ENCODE data around the gene COX7A1. TPM values are rescaled to one million over a fixed set of nuclear protein-coding genes. Genes with fewer than 3 reads are reported as not detected.

Gene COX7A1
- total RNA-seq, 4 donors from 2014 or later = 1.8 to 19.8 (median 6.6) TPM

GRCh38 chr19:36149673-36150406 lies 2.4 kb downstream of the COX7A1 start:
- DNase-seq = no peak
- TF ChIP-seq CTCF (IDR thresholded peaks at IDR 0.05) (no peak), POLR2A (IDR thresholded peaks at IDR 0.05) (no peak)
- Histone ChIP-seq H3K9me3 (no peaks in the 10 kb centered on the region), H3K4me3 (no peak overlapping the region), H3K27me3 (no peaks in the 10 kb centered on the region), H3K4me1 (peaks cover 0 to 4% (median 0%) of the 10 kb centered on the region in 4 donors), H3K36me3 (peaks cover 0 to 71% (median 2%) of the 10 kb centered on the region in 3 donors), H3K27ac (no peak overlapping the region)

GRCh38 chr19:36144624-36145023 lies 7.6 kb downstream of the COX7A1 start:
- Histone ChIP-seq H3K4me3 (no peak overlapping the region), H3K36me3 (peaks cover 0 to 80% (median 2%) of the 10 kb centered on the region in 3 donors), H3K9me3 (no peaks in the 10 kb centered on the region), H3K27me3 (no peaks in the 10 kb centered on the region), H3K4me1 (peaks cover 0 to 12% (median 3%) of the 10 kb centered on the region in 4 donors), H3K27ac (no peak overlapping the region)
- DNase-seq = no peak
- TF ChIP-seq POLR2A (IDR thresholded peaks at IDR 0.05) (no peak), CTCF (IDR thresholded peaks at IDR 0.05) (no peak)

GRCh38 chr19:36142496-36142895 lies 9.8 kb downstream of the COX7A1 start:
- Histone ChIP-seq H3K4me3 (no peak overlapping the region), H3K4me1 (peaks cover 0 to 12% (median 5%) of the 10 kb centered on the region in 4 donors), H3K27ac (no peak overlapping the region), H3K27me3 (no peaks in the 10 kb centered on the region), H3K9me3 (no peaks in the 10 kb centered on the region), H3K36me3 (peaks cover 0 to 59% (median 2%) of the 10 kb centered on the region in 3 donors)
- TF ChIP-seq POLR2A (IDR thresholded peaks at IDR 0.05) (no peak), CTCF (IDR thresholded peaks at IDR 0.05) (no peak)
- DNase-seq = no peak

- H3K27me3 ChIP-seq = no peaks in the 10 kb centered on the region
- H3K4me1 ChIP-seq = peaks cover 0 to 17% (median 5%) of the 10 kb centered on the region in 4 donors
- DNase-seq = no peak
- peaks cover 0 to 54% (median 2%) of the 10 kb centered on the region in 3 donors for H3K36me3 ChIP-seq
- peak overlapping the region in 1 of 4 donors; percentile 7 for H3K27ac ChIP-seq
- H3K9me3 ChIP-seq = no peaks in the 10 kb centered on the region
- peak overlapping the region in 1 of 4 donors; percentile 86 for H3K4me3 ChIP-seq
- TF ChIP-seq POLR2A (IDR thresholded peaks at IDR 0.05) (no peak), CTCF (IDR thresholded peaks at IDR 0.05) (no peak)
Observed at GRCh38 chr19:36142046-36142445, 10.2 kb downstream of the COX7A1 start.

GRCh38 chr19:36141039-36141927 lies 11.0 kb downstream of the COX7A1 start:
- Histone ChIP-seq H3K27ac (peak overlapping the region; percentile 93 to 99 (median 97)), H3K36me3 (peaks cover 0 to 47% (median 2%) of the 10 kb centered on the region in 3 donors), H3K4me1 (peaks cover 0 to 18% (median 5%) of the 10 kb centered on the region in 4 donors), H3K9me3 (no peaks in the 10 kb centered on the region), H3K4me3 (peak overlapping the region; percentile 69 to 86 (median 82)), H3K27me3 (no peaks in the 10 kb centered on the region)
- TF ChIP-seq POLR2A (IDR thresholded peaks at IDR 0.05) = peak; percentile 35 to 75
- no peak for TF ChIP-seq CTCF (IDR thresholded peaks at IDR 0.05)
- peak; percentile 86 to 95 (median 94) for DNase-seq
